NCI-H146 (cell line): Measurements from ENCODE around the gene TBC1D16.
"Not testable (repeated sequence)": the region's sequence is repeated elsewhere in the genome, so short reads cannot be mapped to it uniquely, and the experiment has no call there.

Experiments
- DNase-seq: peaks from one replicate; lab custom pipeline; 2025; lab: John Stamatoyannopoulos, UW

TBC1D16 gene

DNA sequence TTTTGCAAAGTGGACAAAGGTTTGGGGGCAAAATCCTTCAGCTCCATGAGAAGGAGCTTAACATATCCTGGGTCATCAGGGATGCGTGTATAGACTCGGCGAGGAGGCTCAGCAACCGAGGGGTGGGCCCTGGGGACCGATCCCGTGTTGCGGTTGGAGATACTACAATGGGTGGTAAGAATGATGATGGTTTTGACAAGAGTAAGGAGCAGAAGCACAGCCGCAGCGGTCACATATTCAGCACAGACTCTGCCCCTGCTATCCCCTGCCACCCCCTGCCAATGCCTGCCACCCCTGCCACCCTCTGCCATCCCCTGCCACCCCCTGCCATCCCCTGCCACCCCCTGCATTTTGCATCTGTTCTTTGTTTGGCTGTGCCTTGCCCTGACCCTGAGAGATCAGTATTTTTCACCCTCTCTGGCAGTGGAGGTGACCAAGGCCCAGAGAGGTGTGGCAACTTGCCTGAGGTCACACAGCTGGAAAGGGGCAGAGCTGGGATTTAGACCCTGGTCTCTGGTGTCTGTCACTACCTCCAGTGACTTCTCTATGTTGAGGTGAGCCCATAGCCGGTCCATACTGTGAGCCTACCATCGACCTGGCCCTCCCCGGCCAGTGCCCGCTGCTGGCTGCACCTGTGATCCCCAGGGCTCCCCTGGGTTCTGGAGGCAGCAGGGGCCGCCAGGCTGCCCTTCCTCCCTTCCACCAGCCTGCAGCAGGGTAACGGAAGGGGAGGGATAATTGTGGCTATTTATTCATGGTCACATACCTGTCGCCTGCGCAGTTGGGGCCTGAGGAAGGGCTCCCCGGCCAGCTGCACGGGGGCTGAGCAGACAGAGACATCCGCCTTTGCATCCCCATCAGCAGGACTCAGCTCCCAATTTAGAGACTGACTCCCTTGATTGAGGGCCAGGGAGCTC is 121.5 kb downstream of the TBC1D16 start:
- DNase-seq = no peak

DNA sequence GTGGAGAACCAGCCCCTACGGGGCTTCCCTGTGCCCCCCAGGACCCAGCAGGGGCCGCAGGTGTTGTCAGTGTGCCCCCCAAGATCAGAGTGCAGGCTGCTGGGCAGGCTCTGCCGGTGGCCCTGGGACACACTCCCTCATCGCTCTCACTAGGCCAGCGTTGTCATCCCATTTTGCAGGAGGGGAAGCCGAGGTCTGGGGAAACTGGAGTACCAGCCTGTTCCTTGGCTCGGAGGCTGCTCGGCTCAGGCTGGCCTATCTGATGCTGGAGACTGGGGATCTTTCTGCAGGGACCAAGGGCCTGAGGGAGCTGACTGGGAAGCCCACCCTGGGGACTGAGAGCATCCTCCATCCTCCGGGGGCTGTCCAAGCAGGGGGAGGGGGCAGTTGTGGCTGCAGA is 122.2 kb downstream of the TBC1D16 start:
- no peak for DNase-seq

DNA sequence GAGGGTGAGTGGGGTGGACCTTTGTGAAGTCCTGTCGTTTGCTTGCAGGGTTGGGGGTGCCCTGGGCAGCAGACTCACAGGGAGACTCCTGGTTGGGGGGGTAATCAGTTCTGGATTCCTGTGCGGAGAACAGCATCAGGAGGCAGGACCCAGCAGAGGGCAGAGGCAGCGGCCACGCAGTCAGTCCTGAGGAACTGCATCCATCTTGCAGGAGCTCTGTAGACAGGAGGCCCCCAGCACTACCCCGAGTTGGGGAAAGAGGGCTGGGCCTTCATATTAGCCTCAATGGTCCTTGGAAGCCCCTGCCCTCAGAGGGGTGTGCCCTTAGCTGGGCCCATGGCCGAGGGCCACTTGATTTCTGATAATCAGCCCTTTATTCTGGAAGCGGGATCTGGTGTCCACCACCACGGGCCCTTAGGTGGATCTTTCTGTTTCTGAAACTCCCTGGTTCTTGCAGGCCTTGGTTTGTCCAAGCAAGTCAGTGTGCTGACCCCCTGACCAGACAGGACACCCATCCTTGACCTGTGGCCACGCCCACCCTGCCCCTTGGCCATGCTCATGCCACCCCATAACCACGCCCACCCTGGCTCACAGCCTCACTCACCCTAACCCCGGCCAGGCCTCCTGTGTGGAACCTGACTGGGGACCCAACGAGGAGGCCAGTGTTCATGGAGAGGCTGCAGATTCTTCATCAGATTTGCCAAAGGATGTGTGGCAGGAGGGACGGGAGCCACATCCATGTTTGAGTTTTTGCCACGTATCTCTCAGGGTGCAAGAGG is 122.9 kb downstream of the TBC1D16 start:
- no peak for DNase-seq

DNA sequence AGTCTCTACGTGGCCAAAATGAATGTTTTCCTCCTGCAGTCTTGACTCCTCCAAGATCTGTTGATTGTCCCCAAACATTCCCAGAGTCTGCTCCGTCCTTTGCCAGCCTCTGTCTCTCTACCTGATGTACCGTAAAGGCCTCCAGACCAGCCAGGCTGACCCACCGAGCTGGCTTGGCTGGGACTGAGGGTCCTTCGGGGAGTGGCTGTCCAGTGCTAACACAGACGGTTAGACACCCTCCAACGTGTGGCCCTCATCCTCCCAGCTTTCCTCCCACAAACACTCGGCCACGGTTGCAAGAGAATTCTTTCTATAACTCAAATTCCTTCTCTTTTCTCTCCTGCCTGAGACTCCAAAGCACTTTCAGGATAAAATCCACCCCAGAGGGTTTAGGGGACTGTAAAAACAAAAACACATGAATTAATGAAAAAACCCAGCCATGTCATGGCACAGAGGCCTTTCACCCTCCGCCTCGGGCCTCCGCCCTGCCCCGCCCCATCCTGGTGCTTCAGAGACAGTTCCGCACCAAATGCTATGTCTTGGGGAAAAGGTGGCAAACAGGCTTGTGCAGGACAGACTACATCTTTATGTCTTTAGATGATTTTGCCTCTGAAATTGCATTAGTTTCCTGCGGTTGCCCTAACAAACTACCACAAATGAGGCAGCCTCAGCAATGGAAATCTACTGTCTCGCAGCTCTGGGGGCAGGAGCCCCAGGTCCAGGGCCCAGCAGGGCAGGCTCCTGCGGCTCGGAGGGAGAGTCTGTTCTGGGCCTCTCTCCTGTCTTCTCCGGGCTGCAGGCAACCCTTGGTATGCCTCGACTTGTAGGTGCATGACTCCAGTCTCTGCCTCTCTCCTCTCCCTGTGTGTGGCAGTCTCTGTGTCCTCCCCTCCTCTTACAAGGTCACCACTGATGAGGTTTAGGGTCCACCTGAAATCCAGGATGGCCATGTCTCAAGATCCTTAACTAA is 124.0 kb downstream of the TBC1D16 start:
- no peak for DNase-seq

DNA sequence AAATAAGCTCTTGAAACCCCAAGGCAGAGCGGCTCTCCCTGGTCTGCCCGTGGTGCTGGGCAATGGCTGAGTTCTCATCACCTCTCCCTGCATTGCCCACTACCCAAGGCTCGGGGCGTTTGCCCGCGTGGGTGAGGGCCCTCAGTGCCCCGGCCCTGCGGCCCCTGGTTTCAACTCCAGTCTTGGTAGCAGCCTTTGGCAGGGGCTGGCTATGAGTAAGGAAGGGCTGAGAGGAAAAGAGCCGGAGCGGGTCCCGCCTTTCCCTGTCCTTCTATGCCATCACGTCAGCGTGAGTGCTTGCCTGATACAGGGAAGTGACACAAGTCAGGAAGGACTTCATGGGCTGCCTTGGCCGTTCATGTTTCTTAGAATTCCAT is 124.7 kb downstream of the TBC1D16 start:
- no peak for DNase-seq

DNA sequence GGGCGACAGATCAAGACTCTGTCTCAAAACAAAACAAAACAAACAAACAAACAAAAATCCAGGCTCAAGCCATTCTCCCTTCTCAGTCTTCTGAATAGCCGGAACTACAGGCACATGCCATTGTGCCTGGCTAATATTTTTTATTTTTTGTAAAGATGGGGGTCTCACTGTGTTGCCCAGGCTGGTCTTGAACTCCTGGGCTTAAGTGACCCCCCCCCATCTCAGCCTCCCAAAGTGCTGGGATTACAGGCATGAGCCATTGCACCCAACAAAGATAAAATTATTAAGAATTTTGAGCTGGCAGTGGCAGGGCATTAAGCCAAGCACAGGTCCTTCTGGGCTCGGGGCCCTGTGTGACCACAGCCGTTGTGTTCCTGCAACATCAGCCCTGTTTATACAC is 126.6 kb downstream of the TBC1D16 start:
- DNase-seq = no peak

DNA sequence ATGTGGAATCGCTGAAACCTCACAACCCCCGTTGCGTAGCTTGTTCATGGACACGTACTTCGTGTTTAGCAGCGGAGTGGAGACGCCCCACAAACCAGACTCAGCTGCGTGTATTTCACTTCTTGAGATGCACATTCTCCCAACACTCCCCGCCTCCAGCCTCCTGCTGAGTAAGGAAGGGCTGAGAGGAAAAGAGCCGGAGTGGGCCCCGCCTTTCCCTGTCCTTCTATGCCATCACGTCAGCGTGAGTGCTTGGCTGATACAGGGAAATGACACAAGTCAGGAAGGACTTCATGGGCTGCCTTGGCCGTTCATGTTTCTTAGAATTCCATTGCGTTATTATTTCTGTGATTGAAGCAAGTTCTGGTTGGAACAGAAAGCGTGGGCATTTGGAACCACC is 127.8 kb downstream of the TBC1D16 start:
- DNase-seq = no peak

DNA sequence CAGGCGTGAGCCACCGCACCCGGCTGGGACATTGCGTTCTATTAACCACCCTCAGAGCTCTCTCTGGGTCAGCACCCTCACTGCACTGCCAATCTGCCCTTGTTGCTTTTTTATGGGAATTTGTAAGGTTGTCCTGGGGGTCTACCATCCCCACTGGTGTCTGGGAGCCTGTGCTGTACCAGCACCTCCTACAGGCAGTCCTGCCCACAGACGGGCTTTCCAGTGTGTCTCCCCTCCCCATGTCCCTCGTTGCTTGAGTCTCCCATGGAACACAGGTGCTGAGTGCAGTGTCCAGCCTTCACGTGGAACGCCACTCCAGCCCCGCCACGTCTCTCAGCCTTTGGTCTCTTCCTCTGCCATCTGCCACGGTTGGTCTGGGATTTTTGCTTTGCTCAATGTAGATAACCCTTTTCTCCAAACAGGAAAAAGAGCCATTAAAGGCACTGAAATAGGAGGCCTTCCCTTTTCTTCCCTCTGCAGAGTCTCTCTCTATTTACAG is 128.4 kb downstream of the TBC1D16 start:
- DNase-seq = no peak

DNA sequence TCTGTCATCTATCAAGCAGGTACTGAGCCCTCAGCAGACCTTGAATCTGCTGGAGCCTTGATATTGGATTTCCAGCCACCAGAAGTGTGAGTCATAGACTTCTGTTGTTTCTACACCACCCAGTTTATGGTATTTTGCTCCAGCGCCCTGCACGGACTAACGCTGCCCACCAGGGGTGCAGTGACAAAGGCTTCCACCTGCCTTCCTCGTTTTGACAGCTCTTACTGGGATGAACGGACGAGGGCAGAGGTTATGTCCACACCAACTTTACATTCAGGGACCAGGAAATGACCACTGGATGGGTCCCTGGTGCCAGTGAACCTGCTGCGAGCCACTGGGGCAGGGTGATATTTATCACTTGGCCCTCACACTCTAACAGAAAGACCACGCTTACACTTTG is 129.8 kb downstream of the TBC1D16 start:
- peak; percentile 93 for DNase-seq

DNA sequence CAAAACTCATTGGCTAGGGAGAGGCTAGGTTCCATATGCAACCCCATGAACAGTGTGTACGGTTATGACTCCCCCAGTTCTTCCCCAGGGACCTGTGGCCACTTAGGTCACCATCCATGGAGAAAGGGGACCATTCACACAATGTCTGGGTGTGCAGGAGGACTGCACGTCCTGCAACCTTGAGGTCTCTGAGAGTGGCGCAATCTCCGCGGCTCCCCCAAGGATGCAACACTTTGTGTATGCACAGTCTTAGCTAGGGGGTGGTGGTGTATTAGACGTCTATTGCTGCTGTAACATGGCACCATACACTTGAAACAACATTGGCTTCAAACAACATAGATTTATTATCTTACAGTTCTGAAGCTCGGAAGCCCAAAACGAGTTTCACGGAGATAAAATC is 130.8 kb downstream of the TBC1D16 start:
- DNase-seq = no peak

DNA sequence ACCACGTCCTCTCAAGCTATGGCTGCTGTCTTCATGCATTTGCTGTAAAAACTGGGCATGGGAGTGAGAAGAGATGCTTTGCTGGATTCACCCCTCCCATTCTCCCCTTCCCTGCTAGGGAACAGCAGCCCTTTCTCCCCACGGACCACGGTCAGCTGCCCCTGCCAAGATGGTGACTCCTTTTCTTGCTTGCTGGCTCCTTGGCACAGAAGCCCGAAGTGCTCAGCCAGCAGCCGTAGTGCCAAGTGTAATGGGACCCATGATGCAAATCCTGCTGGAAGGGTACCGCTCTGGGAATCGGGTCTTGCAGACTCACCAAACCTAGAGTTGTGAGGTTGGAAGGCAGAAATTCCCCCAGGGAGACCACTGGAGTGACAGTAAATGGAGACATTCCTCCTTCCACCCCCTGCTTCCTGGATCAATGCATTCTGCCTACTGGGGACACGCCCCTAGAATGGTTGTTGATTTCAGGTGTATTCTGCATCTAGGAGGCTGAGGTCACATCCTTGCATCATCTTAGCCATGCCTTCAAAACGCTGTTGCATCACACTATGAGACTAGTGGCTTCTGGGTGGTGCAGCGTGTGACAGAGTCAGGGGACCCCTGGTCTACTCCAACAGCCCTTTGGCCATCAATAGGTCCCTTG is 133.4 kb downstream of the TBC1D16 start:
- no peak for DNase-seq

DNA sequence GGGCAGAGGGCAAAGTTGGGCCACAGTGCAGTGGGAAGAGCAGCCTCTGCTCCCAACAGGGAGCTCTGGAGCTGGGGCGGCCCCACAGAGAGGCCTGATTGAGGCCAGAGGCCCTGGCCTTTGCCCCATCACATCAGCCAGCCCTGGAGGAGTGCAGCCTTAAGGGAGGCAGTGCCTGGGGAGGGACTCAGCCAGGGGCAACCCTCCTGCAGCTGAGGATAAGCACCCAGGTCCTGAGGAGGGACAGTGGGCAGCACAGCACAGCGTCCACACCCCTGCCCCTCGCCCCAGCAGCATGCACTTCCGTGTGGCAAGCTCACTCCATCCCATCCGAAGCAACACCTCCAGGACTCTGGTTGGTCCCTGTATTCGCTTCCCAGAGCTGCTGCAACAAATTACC is 134.5 kb downstream of the TBC1D16 start:
- DNase-seq = no peak

DNA sequence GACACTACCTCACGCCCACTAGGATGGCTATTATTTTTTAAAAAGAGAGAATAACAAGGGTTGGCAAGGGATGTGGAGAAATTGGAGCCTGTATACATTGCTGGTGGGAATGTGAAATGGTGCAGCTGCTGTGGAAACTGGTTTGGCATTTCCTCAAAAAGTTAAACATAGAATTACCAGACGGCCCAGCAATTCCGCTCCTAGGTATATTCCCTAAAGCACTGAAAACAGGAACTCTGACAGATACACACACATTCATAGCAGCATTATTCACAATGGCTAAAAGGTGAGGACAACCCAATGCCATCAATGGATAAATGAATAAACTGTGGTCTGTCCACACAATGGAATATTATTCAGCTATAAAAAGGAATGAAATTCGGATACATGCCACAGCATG is 136.1 kb downstream of the TBC1D16 start:
- DNase-seq = no peak

DNA sequence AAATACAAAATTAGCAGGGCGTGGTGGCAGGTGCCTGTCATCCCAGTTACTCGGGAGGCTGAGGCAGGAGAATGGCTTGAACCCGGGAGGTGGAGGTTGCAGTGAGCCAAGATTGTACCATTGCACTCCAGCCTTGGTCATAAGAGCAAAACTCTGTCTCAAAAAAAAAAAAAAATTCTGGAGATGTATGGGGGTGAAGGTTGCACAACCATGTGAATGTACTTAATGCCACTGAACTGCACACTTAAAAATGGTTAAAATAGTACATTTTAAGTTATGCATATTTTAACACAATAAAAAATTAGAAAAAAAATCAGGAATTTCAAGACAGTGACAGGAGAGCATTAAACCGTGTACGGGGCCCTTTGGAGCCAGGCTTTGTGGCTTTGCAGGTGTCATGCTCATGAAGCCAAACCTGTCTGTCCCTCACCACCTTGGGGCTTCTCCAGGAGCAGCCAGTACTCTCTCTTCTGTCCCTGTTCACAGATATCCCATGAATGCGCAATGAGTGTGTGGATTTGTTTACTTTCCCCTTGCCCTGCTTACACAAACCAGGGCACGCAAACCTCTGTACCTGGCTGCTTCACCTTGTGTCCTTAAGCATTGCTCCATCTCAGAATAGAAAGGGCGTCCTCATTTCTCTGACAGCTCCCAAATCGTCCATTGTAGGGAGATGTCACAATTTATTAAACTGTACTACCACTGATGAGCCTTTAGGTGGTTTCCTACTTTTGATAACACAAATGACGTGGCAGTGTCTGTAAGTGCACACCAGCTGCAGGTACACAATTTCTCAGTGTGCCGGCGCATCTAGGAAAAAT is 138.2 kb downstream of the TBC1D16 start:
- DNase-seq = no peak

DNA sequence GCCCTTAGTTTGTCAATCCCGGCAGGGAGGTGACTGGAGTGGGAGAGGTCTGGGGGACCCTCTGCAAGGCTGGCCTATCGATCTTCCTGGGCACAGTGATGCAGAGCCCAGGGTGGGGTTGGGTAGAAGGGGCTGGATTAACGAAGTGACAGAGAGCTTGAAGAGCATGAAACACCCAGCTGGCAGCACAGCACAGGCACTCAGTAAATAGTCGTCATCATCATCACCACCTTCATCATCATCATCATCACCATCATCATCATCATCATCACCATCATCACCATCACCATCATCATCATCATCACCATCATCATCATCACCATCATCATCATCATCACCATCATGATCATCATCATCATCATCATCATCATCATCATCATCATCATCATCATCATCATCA is 142.2 kb downstream of the TBC1D16 start:
- DNase-seq = not testable (repeated sequence)

DNA sequence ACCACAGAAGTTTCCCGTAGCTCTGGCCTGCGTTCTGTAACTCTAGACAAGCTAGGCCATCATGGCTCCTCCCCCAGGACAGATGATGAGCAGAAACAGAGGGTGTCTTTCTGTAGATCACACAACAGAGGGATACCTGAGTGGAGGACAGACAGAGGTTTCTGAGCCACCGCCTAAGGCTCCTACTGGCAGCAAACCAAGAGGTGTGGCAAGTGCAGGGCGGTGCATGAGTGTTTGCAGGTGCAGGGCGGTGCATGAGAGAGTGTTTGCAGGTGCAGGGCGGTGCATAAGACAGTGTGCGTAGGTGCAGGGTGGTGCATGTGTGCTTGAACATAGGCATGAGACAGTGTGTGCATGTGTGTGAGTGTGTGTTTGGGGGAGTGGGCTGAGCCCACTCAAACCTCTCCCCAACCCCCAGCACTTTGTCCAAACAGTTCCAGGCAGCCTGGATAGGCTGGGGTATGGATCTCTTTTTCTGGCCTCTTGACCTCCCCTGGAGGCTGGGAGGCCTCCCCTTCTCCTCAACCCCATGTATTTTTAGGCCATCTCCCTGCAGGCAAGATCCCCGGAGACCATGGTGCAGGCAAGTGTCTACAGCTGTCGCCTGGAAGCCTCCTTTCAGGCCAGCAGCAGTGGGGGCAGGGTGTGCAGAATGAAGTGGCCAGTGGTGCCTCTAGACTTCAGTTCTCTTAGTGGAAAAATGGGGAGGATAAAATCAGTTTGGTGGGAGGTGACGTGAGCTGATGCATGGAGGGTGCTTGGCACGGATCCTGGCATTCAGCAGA is 143.0 kb downstream of the TBC1D16 start:
- DNase-seq = peak; percentile 67

DNA sequence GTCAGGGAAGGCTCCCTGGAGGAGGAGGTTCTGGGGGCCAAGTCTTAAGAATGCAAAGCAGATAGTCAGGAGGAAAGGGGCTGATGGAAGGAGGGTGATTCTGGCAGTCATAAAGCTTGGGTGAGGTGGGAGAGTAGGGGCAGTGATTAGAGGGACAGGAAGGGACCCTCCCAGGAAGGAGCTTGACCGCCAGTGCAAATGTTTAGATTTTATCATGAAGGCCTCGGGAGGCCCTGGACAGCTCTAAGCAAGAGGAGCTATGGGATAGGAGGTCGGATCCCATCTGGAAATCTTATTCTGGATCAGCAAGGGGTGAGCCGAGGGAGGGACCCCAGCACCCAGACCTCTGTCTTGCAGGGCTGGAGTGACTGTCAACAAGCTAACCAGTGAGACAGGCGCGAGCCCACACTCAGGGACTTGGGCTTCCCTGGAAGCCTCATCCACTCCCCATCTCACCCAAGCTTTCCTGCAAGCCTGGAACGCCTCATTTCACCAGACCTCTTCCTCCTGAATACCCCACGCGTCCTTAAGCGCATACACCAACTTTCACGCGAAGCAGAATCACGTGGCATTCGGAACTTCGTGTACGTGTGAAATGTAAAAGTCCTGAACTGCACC is 144.4 kb downstream of the TBC1D16 start:
- no peak for DNase-seq

DNA sequence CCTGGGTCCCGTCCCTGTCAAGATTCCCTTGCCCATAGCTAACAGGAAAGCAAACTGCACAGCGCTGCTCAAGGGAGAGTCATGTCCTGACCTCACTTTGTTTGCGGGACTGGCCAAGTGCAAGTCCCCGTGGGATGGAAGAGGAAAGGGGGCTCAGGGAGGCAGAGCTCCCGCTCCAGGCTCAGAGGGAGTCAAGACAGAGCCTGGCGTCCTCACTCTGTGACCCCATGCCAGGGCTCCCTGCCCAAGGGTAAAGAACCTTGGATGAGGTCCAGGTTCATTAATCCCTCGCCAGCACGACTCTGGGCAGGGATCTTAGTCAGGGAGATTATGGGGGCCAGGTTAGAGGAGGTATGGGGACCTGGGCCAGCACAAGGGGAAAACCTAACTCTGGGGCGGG is 145.0 kb downstream of the TBC1D16 start:
- no peak for DNase-seq
